ENCODE results near the gene CLDN18.

Gene CLDN18

GRCh38 chr3:138027821-138028220 is 17.9 kb downstream of the CLDN18 start:
- DNase-seq: no peak

DNA sequence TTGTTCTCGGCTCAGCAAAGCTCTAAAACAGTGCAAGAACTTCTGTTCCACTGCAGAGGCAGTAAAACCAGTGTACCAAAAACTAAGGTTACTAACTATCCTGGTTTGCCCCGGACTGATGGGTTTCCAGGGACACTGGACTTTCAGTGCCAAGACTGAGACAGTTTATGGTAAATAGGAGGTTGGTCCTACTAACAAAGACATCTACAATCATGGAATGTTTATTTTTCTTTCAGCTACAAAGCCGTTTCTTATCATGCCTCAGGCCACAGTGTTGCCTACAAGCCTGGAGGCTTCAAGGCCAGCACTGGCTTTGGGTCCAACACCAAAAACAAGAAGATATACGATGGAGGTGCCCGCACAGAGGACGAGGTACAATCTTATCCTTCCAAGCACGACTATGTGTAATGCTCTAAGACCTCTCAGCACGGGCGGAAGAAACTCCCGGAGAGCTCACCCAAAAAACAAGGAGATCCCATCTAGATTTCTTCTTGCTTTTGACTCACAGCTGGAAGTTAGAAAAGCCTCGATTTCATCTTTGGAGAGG is 20.8 kb downstream of the CLDN18 start:
- no peak for DNase-seq

DNA sequence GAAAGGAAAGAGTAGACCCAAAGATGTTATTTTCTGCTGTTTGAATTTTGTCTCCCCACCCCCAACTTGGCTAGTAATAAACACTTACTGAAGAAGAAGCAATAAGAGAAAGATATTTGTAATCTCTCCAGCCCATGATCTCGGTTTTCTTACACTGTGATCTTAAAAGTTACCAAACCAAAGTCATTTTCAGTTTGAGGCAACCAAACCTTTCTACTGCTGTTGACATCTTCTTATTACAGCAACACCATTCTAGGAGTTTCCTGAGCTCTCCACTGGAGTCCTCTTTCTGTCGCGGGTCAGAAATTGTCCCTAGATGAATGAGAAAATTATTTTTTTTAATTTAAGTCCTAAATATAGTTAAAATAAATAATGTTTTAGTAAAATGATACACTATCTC is 21.6 kb downstream of the CLDN18 start:
- DNase-seq: no peak

- no peak for DNase-seq
Measured at GRCh38 chr3:138032567-138032966, 22.6 kb downstream of the CLDN18 start.

- DNase-seq: no peak
Measured at GRCh38 chr3:138033202-138033691, 23.3 kb downstream of the CLDN18 start.

DNA sequence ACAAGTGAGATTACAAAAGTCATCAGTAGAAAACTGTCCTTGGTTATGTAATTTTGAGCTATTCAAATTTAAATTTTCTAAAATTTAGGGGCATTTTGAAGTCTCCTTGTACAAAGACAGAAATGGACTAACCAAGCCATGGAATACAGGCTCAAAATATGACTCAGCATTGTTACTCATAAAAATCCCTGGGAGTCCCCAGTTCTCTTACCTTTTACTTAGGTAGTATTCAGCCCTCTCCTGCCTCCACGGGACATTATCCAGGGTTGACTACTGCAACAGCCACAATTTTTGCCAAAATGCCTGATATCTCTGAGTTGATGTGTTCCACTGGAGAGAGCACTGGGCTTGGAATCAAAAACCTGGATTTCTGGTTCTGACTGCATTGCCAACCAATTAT is 25.0 kb downstream of the CLDN18 start:
- no peak for DNase-seq

GRCh38 chr3:138036572-138036971 is 26.6 kb downstream of the CLDN18 start:
- DNase-seq: no peak

- no peak for DNase-seq
Measured at GRCh38 chr3:138038725-138039462, 28.9 kb downstream of the CLDN18 start.

GRCh38 chr3:138042043-138042442 is 32.1 kb downstream of the CLDN18 start:
- no peak for DNase-seq

DNA sequence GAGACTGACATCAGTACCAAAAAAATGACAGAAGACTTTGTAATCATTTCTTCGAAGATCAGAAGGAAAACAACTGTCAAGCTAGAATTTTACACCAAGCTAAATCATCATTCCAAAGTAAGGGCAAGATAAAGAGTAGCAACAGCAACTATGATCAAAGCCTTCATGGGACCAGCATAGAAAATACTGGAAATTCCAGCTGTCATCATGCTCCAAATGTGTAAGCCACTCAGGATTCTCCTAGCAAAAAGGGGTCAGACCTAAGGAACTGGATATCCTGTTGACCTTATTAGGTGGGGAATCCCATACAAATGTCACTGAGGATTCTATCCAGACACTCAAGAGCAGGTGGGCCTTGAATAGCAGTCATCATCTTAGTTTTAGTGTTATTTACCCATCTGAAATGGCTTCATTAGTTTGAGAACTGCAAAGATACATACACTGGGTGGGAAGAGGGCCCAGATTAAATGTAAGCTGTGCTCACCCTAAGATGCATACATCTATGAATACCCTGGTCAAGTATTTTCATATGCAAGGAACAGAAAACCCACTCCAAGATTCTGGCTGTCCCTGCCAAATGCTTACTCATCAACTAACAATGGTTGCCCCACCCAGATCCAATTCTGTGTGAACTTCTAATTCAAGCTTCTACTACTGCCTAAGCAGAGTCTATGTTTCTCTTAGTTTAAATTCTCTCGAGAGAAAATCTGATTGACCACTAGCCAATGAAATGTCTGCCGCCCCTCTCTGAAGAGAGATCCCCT is 33.5 kb downstream of the CLDN18 start:
- DNase-seq: no peak

- no peak for DNase-seq
Measured at GRCh38 chr3:138046085-138046484, 36.1 kb downstream of the CLDN18 start.

GRCh38 chr3:138046955-138047354 is 37.0 kb downstream of the CLDN18 start:
- DNase-seq: no peak

DNA sequence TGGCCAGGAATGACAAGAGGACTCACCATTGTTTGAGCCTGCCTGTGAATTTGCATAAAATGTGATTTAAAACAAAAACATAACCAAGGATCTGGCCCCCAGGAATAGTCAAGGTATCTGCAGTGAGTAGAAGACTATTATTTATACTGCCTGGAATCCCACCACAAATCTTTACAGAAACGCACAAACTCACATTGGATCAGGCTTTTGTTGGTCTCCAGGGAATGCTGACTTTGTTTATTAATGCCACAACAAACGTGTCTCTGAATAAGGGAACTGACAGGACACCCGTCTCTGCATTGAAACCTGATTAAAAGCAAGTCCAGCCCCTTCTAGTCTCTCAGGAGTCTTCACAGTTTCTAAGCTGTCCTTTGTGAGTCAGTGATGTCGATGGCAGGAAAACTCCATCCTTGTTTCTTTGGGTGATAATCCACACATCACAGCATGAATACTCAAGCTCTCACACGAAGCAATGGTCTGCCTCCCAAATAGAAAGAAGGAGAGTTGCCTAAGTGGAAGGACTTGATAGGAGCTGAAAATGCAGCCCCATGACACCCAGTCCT is 37.7 kb downstream of the CLDN18 start:
- DNase-seq: no peak

GRCh38 chr3:138049157-138049919 is 39.4 kb downstream of the CLDN18 start:
- no peak for DNase-seq

DNA sequence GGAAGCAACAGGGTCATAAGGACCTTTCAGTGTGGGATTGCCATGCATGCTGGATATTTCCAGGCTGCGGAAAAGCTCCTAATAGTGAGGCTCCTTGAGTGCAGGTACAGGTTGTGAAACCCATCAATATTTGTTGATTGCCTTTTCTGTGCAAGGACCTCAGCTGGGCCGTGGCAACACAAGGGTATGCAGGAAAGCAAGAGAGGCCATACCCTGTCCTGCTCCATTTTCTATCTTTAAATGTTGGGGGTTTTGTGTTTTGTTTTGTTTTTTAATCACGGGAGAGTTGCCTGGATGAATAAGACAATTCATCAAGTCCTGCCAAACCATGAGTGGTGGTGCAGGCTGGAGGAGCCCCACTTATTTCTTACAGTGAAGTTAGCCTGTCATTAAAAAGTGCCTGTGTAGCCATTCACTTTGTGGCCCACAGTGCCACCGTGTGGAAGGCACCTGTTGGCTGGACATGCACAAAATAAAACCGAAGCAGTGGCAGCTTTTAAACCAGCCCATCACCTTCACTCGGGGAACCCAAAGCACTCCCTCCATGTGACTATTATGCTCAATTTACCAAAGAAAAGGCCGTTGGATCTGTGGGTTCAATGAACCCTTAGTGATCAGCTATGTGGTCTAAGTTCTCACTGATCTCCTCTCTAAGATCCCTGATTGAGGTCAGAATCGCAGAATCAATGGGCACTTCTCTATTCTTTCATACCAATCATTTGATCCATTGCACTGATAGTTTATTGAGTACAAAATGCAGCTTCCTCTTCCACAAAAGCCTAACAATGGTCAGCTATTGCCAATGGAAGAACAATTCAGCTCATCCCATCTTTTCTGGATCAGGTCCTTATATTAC is 42.2 kb downstream of the CLDN18 start:
- DNase-seq: no peak

- DNase-seq: no peak
Measured at GRCh38 chr3:138054057-138054456, 44.1 kb downstream of the CLDN18 start.

DNA sequence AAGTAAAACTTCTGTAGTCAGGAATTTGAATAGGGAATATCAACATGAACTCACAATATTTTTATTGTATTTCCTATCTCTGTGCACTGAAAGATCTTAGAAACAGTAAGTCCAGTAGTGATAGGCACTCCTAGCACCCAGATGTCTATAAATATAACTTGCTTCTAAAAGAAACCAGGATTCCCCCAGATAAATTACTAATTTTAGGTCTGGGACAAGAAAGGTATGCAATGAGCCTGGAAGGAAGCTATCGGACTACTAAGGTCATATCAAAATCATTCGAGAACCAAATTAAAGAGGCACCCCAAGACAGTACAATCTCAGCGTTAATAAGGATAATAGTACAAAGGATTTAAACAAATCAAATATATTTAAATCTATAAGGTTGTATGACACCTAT is 47.4 kb downstream of the CLDN18 start:
- no peak for DNase-seq

- DNase-seq: no peak
Measured at GRCh38 chr3:138059261-138059660, 49.3 kb downstream of the CLDN18 start.

GRCh38 chr3:138060792-138061191 is 50.8 kb downstream of the CLDN18 start:
- DNase-seq: no peak

GRCh38 chr3:138062037-138062436 is 52.1 kb downstream of the CLDN18 start:
- no peak for DNase-seq

- no peak for DNase-seq
Measured at GRCh38 chr3:138062626-138063025, 52.7 kb downstream of the CLDN18 start.

DNA sequence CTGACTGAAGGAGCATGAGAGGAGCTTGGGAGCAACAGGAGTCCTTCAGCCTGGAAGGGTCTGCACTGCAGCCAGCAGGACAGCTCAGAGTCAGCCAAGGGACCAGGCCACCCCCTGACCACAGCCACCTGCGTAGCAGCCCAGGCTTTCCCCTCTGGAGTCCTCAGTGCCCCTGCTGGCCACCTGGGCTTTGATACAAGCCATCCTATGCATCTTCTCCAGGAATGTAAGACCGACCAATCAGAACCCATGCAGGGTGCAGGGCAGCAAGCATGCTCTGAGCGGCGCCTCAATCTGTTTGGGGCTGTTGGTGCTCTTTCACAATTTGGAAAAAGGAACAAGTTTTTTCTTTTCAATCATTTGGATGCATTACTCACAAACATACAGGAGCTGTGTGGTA is 53.5 kb downstream of the CLDN18 start:
- DNase-seq: no peak

All from hippocampal formation (tissue), 2 donors.